Effector memory CD4-positive, alpha-beta T cell (primary cell): ENCODE measurements around the gene BSN.

ENCODE experiments used
- DNase-seq, 3 donors: peaks; one replicate each; pipeline ENCODE4 v3.0.0-alpha.2; 2020
- H3K27ac ChIP-seq: 2 replicates; pipeline ENCODE4 v1.7.0; 2013; ENCODE audit warnings: mild to moderate bottlenecking, low read length, moderate library complexity; ENCODE audit not compliant: insufficient read depth, poor library complexity, severe bottlenecking
- H3K27me3 ChIP-seq: replicated peaks from 2 replicates; pipeline ENCODE4 v1.7.0; 2013; ENCODE audit warnings: mild to moderate bottlenecking, low read length; ENCODE audit not compliant: insufficient read depth, control insufficient read depth, poor library complexity, severe bottlenecking
- H3K36me3 ChIP-seq: 2 replicates; pipeline ENCODE4 v1.7.0; 2013; ENCODE audit warnings: mild to moderate bottlenecking, low read length, moderate library complexity; ENCODE audit not compliant: control insufficient read depth, insufficient read depth
- H3K4me1 ChIP-seq: 2 replicates; pipeline ENCODE4 v1.7.0; 2013; ENCODE audit warnings: low read length, mild to moderate bottlenecking; ENCODE audit not compliant: control insufficient read depth, insufficient read depth, poor library complexity, severe bottlenecking
- H3K4me3 ChIP-seq: 2 replicates; pipeline ENCODE4 v1.7.0; 2013; ENCODE audit warnings: low read length, low read depth, mild to moderate bottlenecking; ENCODE audit not compliant: insufficient read depth, poor library complexity, severe bottlenecking
- H3K9me3 ChIP-seq: 2 replicates; pipeline ENCODE4 v1.7.0; 2013; ENCODE audit warnings: mild to moderate bottlenecking, low read length, moderate library complexity; ENCODE audit not compliant: control insufficient read depth

BSN gene

GRCh38 chr3:49519296-49519695 is 35.0 kb upstream of the BSN start:
- no peak overlapping the region for H3K27ac ChIP-seq
- DNase-seq = no peak
- H3K4me1 ChIP-seq = no peaks in the 10 kb centered on the region
- H3K9me3 ChIP-seq = no peaks in the 10 kb centered on the region
- no peaks in the 10 kb centered on the region for H3K27me3 ChIP-seq
- peaks cover 20% of the 10 kb centered on the region for H3K36me3 ChIP-seq
- no peak overlapping the region for H3K4me3 ChIP-seq

GRCh38 chr3:49519916-49520385 is 34.3 kb upstream of the BSN start:
- Histone ChIP-seq H3K9me3 (no peaks in the 10 kb centered on the region), H3K4me1 (no peaks in the 10 kb centered on the region), H3K4me3 (no peak overlapping the region), H3K27me3 (no peaks in the 10 kb centered on the region), H3K36me3 (peaks cover 20% of the 10 kb centered on the region), H3K27ac (no peak overlapping the region)
- no peak for DNase-seq

DNA sequence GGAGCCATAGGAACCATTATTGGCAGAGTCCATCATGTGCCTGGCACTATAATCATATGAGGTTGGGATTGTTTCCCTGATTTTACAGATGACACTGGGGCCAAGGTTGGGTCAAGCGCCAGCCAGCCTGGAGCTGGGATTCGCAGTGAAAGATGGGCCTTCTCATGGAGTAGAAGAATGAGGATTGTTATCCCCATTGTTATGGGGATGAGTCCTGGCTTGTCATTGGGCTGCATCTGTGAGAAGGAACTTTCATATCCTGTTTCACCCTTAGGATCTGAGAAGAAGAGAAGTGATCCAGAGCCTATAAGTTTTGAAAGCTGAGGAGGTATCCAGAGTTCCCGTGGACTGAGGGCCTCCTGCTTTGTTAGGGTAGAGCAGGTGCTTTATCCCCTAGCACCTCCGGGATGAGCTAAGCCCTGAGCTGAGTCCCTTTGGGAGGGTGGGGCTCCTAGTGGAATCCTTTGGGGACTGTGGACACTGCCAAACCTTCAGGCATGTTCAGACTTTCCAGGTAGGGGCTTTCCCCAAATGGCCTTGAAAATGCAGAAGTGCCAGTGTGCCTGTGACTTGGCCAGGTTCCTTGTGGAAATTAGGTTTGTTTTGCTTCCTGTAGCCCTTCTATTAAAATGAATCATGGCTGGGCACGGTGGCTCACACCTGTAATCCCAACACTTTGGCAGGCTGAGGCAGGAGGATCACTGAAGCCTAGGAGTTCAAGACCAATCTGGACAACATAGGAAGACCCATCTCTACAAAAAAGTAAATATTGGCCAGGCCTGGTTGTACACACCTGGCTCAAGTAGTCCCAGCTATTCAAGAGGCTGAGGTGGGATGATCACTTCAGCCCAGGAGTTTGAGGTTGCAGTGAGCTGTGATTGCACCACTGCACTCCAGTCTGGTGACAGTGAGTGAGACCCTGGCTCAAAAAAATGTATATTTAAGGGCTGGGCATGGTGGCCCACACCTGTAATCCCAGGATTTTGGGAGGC is 30.2 kb upstream of the BSN start:
- no peak for DNase-seq
- Histone ChIP-seq H3K27me3 (no peaks in the 10 kb centered on the region), H3K9me3 (no peaks in the 10 kb centered on the region), H3K4me1 (no peaks in the 10 kb centered on the region), H3K36me3 (no peaks in the 10 kb centered on the region), H3K4me3 (no peak overlapping the region), H3K27ac (no peak overlapping the region)

DNA sequence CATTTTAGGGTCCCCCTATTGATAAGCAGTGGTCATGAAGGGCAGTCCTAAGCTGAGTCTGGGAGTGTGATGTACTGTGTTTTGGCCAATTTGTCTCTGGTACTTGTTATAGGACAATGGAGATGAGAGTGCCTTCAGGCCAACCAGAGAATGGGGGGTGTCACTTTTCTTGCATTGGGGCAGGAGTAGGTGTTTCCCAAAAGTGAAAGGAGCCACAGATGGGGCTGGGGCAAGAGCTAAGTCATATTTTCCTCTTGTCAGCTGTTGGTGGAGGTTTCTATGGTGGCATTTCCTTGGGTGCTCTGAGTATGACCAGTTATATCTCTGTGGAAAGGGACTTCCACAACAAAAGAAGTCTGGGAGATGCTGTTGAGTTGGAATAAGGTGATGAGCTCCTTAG is 24.7 kb upstream of the BSN start:
- Histone ChIP-seq H3K4me3 (no peak overlapping the region), H3K27me3 (no peaks in the 10 kb centered on the region), H3K9me3 (no peaks in the 10 kb centered on the region), H3K4me1 (no peaks in the 10 kb centered on the region), H3K36me3 (peaks cover 25% of the 10 kb centered on the region), H3K27ac (no peak overlapping the region)
- no peak for DNase-seq

GRCh38 chr3:49530231-49530630 is 24.0 kb upstream of the BSN start:
- no peak for DNase-seq
- peaks cover 25% of the 10 kb centered on the region for H3K36me3 ChIP-seq
- H3K27ac ChIP-seq = no peak overlapping the region
- H3K9me3 ChIP-seq = no peaks in the 10 kb centered on the region
- H3K27me3 ChIP-seq = no peaks in the 10 kb centered on the region
- no peaks in the 10 kb centered on the region for H3K4me1 ChIP-seq
- H3K4me3 ChIP-seq = no peak overlapping the region

DNA sequence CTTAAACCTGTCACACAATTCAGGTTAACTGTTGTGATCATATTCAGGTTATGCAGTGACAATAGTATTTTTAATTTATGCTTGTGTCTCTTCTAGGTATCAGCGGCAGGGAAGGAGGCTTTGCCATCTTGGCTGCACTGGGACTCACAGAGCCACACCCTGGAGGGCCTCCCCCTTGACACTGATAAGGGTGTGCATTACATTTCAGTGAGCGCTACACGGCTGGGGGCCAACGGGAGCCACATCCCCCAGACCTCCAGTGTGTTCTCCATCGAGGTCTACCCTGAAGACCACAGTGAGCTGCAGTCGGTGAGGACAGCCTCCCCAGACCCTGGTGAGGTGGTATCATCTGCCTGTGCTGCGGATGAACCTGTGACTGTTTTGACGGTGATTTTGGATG is 23.6 kb upstream of the BSN start:
- Histone ChIP-seq H3K27ac (no peak overlapping the region), H3K27me3 (no peaks in the 10 kb centered on the region), H3K4me3 (no peak overlapping the region), H3K9me3 (no peaks in the 10 kb centered on the region), H3K4me1 (no peaks in the 10 kb centered on the region), H3K36me3 (peaks cover 25% of the 10 kb centered on the region)
- DNase-seq = no peak

GRCh38 chr3:49531218-49531617 is 23.1 kb upstream of the BSN start:
- Histone ChIP-seq H3K4me1 (no peaks in the 10 kb centered on the region), H3K27me3 (no peaks in the 10 kb centered on the region), H3K27ac (no peak overlapping the region), H3K4me3 (no peak overlapping the region), H3K9me3 (no peaks in the 10 kb centered on the region), H3K36me3 (peaks cover 25% of the 10 kb centered on the region)
- no peak for DNase-seq

DNA sequence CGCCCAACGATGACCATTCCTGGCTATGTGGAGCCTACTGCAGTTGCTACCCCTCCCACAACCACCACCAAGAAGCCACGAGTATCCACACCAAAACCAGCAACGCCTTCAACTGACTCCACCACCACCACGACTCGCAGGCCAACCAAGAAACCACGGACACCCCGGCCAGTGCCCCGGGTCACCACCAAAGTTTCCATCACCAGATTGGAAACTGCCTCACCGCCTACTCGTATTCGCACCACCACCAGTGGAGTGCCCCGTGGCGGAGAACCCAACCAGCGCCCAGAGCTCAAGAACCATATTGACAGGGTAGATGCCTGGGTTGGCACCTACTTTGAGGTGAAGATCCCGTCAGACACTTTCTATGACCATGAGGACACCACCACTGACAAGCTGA is 22.6 kb upstream of the BSN start:
- no peak overlapping the region for H3K27ac ChIP-seq
- H3K4me1 ChIP-seq = no peaks in the 10 kb centered on the region
- no peak for DNase-seq
- no peaks in the 10 kb centered on the region for H3K27me3 ChIP-seq
- H3K4me3 ChIP-seq = no peak overlapping the region
- no peaks in the 10 kb centered on the region for H3K9me3 ChIP-seq
- H3K36me3 ChIP-seq = peaks cover 25% of the 10 kb centered on the region

DNA sequence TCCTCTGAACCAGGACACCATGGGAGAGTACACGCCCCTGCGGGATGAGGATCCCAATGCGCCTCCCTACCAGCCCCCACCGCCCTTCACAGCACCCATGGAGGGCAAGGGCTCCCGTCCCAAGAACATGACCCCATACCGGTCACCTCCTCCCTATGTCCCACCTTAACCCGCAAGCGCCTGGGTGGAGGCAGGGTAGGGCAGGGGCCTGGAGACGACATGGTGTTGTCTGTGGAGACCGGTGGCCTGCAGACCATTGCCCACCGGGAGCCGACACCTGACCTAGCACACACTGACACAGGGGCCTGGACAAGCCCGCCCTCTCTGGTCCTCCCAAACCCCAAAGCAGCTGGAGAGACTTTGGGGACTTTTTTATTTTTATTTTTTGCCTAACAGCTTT is 21.2 kb upstream of the BSN start:
- Histone ChIP-seq H3K4me1 (no peaks in the 10 kb centered on the region), H3K27ac (no peak overlapping the region), H3K36me3 (peaks cover 25% of the 10 kb centered on the region), H3K4me3 (no peak overlapping the region), H3K9me3 (no peaks in the 10 kb centered on the region), H3K27me3 (no peaks in the 10 kb centered on the region)
- no peak for DNase-seq

- H3K36me3 ChIP-seq = peaks cover 25% of the 10 kb centered on the region
- H3K27me3 ChIP-seq = no peaks in the 10 kb centered on the region
- no peaks in the 10 kb centered on the region for H3K4me1 ChIP-seq
- H3K27ac ChIP-seq = no peak overlapping the region
- no peak overlapping the region for H3K4me3 ChIP-seq
- no peaks in the 10 kb centered on the region for H3K9me3 ChIP-seq
- DNase-seq = no peak
These were observed 20.3 kb upstream of the BSN start for GRCh38 chr3:49533786-49534519.
